WTC11 (cell line): Measurements from ENCODE around the gene CAB39. TPM values are rescaled to one million over a fixed set of nuclear protein-coding genes. Genes with fewer than 3 reads are reported as not detected.

Experiments used
- ATAC-seq: fragments of 200-7000 bp; cut with Tn5 transposase; 2 replicates; pipeline ENCODE4 v1.10.0; 2021; ENCODE audit warnings: mild to moderate bottlenecking, moderate library complexity
- CTCF ChIA-PET: fragments of 300-600 bp; sonication (Branson Sonifier 250); formaldehyde crosslinking; loops from one replicate; lab custom pipeline; 2021; ENCODE audit warnings: antibody characterized with exemption; lab: Charles Lee
- POLR2A ChIA-PET: fragments of 350-600 bp; sonication (Branson Sonifier 250); formaldehyde crosslinking; loops from one replicate; lab custom pipeline; 2021; ENCODE audit warnings: antibody characterized with exemption; lab: Charles Lee
- DNase-seq: peaks from one replicate; pipeline ENCODE4 v3.0.0; 2021; ENCODE audit warnings: low spot score
- H3K27ac Mint-ChIP-seq: 2 replicates; pipeline ENCODE4 v1.8.0; 2021; ENCODE audit warnings: mixed read lengths
- H3K27me3 Mint-ChIP-seq: 2 replicates; pipeline ENCODE4 v1.8.0; 2021; ENCODE audit warnings: low read depth, mild to moderate bottlenecking, moderate library complexity, mixed read lengths
- H3K36me3 Mint-ChIP-seq: 2 replicates; pipeline ENCODE4 v1.8.0; 2021; ENCODE audit warnings: mixed read lengths
- H3K4me1 Mint-ChIP-seq: 2 replicates; pipeline ENCODE4 v1.8.0; 2022; ENCODE audit warnings: mixed read lengths
- H3K4me3 Mint-ChIP-seq: 2 replicates; pipeline ENCODE4 v1.8.0; 2021; ENCODE audit warnings: mild to moderate bottlenecking, moderate library complexity, mixed read lengths
- H3K9me3 Mint-ChIP-seq: 2 replicates; pipeline ENCODE4 v1.8.0; 2021; ENCODE audit warnings: mixed read lengths
- CREM ChIP-seq: sonication (generic); formaldehyde crosslinking; IDR thresholded peaks from 2 replicates; pipeline ENCODE4 v1.8.1; 2022; ENCODE audit warnings: mild to moderate bottlenecking, missing genetic modification reagents, moderate library complexity
- ESRRA ChIP-seq: sonication (generic); formaldehyde crosslinking; IDR thresholded peaks from 2 replicates; pipeline ENCODE4 v1.8.1; 2022; ENCODE audit warnings: mild to moderate bottlenecking, missing genetic modification reagents, borderline replicate concordance
- HMGA2 ChIP-seq: fragments of 250-450 bp; sonication (Bioruptor Pico); IDR thresholded peaks from 2 replicates; pipeline ENCODE4 v1.4.0; 2021; ENCODE audit warnings: mild to moderate bottlenecking, moderate library complexity
- NFATC4 ChIP-seq: fragments of 250-450 bp; sonication (Bioruptor Pico); IDR thresholded peaks from 2 replicates; pipeline ENCODE4 v1.9.0; 2021; ENCODE audit warnings: mild to moderate bottlenecking
- NFE2L1 ChIP-seq: sonication (generic); formaldehyde crosslinking; IDR thresholded peaks from 2 replicates; pipeline ENCODE4 v1.8.1; 2023; ENCODE audit warnings: missing genetic modification reagents
- NR1H2 ChIP-seq: sonication (generic); formaldehyde crosslinking; IDR thresholded peaks from 2 replicates; pipeline ENCODE4 v1.9.0; 2021; ENCODE audit warnings: mild to moderate bottlenecking, moderate library complexity, missing genetic modification reagents
- NR2C2 ChIP-seq: sonication (generic); formaldehyde crosslinking; IDR thresholded peaks from 2 replicates; pipeline ENCODE4 v1.8.0; 2022; ENCODE audit warnings: mild to moderate bottlenecking, missing genetic modification reagents
- SMAD3 ChIP-seq: sonication (generic); formaldehyde crosslinking; IDR thresholded peaks from 2 replicates; pipeline ENCODE4 v1.8.0; 2022; ENCODE audit warnings: missing genetic modification reagents, mild to moderate bottlenecking, borderline replicate concordance
- SMAD4 ChIP-seq: sonication (generic); formaldehyde crosslinking; IDR thresholded peaks from 2 replicates; pipeline ENCODE4 v1.8.0; 2022; ENCODE audit warnings: mild to moderate bottlenecking, missing genetic modification reagents
- TCF7 ChIP-seq: sonication (generic); formaldehyde crosslinking; IDR thresholded peaks from 2 replicates; pipeline ENCODE4 v1.8.0; 2022; ENCODE audit warnings: mild to moderate bottlenecking, low read depth, missing genetic modification reagents, moderate library complexity
- ZNF121 ChIP-seq: sonication (generic); formaldehyde crosslinking; IDR thresholded peaks from 2 replicates; pipeline ENCODE4 v1.8.0; 2023; ENCODE audit warnings: missing genetic modification reagents
- total RNA-seq: library from RNA; stranded (reverse); gene quantifications from 3 replicates; pipeline ENCODE4 v1.2.3, GENCODE V29; 2021
- TF ChIP-seq, protein P1 (sequence below): sonication (generic); formaldehyde crosslinking; IDR thresholded peaks from 2 replicates; pipeline ENCODE4 v1.8.1; 2023; ENCODE audit warnings: mild to moderate bottlenecking, missing genetic modification reagents, borderline replicate concordance
- TF ChIP-seq, protein P2 (sequence below): sonication (generic); formaldehyde crosslinking; IDR thresholded peaks from 2 replicates; pipeline ENCODE4 v1.8.0; 2022; ENCODE audit warnings: mild to moderate bottlenecking, missing genetic modification reagents
- TF ChIP-seq, protein P3 (sequence below): sonication (generic); formaldehyde crosslinking; IDR thresholded peaks from 2 replicates; pipeline ENCODE4 v1.8.1; 2022; ENCODE audit warnings: mild to moderate bottlenecking, missing genetic modification reagents, moderate library complexity, borderline replicate concordance
- TF ChIP-seq, protein P4 (sequence below): fragments of 250-450 bp; sonication (Bioruptor Pico); conservative IDR thresholded peaks from 2 replicates; pipeline ENCODE4 v1.9.0; 2021; ENCODE audit warnings: mild to moderate bottlenecking
- TF ChIP-seq, protein P5 (sequence below): sonication (generic); formaldehyde crosslinking; conservative IDR thresholded peaks from 2 replicates; pipeline ENCODE4 v1.8.1; 2022; ENCODE audit warnings: mild to moderate bottlenecking, missing genetic modification reagents

The CAB39 gene
- total RNA-seq, 1 experiment from 2014 or later, result 36.9 TPM

DNA sequence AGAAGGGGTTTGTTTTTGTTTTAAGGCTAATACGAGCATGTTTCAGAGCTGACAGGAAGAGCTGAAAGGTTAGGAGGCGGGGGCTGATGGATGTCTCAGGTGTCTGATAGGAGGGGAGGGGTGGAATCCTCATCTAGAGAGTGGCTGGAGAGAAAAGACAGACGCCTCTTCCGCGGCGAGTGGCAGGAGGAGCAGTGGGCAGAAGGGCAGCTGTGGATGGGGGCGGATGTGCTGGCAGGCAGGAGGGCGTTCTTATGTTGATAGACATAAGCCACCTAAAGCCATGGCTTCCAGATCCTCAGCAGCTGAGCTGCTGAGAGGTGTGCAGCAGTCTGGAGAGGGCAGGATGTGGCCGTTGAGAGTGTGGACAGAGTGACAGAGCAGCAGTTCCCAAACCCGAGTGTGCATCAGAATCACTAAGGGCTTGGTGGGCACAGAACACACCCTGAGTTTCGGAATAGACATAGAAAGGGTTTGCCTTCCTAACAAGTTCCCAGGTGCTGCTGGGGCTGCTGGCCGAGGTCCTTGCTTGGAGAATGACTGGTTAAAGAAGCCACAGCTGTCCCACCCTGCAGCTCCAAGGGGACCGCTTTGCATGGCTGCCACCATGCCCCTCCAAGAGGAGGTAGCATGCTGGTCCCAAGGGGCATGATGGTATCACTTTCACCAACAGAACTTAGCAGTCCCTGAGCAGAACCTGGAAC is 149.1 kb downstream of the CAB39 start (continued):
- TF ChIP-seq CREM (CRISPR knock-in tag) (no peak), HMGA2 (CRISPR knock-in tag) (no peak), NFATC4 (no peak), ZNF121 (peak; percentile 74; the same call in 1 of the 2 replicates), TCF7 (CRISPR knock-in tag) (no peak), ESRRA (CRISPR knock-in tag) (no peak), SMAD3 (CRISPR knock-in tag) (no peak), NR1H2 (CRISPR knock-in tag) (no peak), SMAD4 (CRISPR knock-in tag) (no peak)
- TF ChIP-seq, protein P1, sequence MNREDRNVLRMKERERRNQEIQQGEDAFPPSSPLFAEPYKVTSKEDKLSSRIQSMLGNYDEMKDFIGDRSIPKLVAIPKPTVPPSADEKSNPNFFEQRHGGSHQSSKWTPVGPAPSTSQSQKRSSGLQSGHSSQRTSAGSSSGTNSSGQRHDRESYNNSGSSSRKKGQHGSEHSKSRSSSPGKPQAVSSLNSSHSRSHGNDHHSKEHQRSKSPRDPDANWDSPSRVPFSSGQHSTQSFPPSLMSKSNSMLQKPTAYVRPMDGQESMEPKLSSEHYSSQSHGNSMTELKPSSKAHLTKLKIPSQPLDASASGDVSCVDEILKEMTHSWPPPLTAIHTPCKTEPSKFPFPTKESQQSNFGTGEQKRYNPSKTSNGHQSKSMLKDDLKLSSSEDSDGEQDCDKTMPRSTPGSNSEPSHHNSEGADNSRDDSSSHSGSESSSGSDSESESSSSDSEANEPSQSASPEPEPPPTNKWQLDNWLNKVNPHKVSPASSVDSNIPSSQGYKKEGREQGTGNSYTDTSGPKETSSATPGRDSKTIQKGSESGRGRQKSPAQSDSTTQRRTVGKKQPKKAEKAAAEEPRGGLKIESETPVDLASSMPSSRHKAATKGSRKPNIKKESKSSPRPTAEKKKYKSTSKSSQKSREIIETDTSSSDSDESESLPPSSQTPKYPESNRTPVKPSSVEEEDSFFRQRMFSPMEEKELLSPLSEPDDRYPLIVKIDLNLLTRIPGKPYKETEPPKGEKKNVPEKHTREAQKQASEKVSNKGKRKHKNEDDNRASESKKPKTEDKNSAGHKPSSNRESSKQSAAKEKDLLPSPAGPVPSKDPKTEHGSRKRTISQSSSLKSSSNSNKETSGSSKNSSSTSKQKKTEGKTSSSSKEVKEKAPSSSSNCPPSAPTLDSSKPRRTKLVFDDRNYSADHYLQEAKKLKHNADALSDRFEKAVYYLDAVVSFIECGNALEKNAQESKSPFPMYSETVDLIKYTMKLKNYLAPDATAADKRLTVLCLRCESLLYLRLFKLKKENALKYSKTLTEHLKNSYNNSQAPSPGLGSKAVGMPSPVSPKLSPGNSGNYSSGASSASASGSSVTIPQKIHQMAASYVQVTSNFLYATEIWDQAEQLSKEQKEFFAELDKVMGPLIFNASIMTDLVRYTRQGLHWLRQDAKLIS (CRISPR knock-in tag), result no peak
- TF ChIP-seq, protein P2, sequence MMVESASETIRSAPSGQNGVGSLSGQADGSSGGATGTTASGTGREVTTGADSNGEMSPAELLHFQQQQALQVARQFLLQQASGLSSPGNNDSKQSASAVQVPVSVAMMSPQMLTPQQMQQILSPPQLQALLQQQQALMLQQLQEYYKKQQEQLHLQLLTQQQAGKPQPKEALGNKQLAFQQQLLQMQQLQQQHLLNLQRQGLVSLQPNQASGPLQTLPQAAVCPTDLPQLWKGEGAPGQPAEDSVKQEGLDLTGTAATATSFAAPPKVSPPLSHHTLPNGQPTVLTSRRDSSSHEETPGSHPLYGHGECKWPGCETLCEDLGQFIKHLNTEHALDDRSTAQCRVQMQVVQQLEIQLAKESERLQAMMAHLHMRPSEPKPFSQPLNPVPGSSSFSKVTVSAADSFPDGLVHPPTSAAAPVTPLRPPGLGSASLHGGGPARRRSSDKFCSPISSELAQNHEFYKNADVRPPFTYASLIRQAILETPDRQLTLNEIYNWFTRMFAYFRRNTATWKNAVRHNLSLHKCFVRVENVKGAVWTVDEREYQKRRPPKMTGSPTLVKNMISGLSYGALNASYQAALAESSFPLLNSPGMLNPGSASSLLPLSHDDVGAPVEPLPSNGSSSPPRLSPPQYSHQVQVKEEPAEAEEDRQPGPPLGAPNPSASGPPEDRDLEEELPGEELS (CRISPR knock-in tag), result no peak
- TF ChIP-seq, protein P3, sequence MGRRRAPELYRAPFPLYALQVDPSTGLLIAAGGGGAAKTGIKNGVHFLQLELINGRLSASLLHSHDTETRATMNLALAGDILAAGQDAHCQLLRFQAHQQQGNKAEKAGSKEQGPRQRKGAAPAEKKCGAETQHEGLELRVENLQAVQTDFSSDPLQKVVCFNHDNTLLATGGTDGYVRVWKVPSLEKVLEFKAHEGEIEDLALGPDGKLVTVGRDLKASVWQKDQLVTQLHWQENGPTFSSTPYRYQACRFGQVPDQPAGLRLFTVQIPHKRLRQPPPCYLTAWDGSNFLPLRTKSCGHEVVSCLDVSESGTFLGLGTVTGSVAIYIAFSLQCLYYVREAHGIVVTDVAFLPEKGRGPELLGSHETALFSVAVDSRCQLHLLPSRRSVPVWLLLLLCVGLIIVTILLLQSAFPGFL (CRISPR knock-in tag), result no peak
- TF ChIP-seq, protein P4, sequence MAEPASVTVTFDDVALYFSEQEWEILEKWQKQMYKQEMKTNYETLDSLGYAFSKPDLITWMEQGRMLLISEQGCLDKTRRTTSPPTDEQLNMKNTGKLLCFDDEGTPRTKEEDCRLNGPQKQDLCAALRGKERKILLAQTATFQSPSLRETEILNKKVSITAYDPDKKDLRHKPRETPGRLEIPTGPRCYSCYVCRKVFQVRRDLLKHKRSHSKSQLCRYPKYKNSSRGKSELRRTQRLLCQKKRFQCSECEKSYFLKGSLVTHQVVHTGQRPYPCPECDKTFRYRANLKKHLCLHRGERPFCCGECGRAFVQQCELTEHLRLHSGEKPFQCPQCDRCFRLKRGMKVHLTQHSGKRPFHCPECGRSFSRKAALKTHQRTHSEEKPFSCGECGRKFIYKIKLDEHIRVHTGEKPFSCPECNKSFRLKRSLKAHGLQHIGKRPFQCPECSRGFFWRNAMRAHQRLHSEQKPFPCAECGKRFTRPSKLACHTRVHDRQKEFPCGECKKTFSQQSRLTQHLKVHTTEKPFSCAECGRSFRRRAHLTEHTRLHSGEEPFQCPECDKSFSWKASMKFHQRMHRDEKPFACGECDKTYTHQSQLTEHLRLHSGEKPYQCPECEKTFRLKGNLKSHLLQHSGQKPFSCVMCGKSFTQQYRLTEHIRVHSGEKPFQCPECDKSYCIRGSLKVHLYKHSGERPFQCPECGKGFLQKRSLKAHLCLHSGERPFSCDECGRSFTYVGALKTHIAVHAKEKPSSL (CRISPR knock-in tag), result no peak
- TF ChIP-seq, protein P5, sequence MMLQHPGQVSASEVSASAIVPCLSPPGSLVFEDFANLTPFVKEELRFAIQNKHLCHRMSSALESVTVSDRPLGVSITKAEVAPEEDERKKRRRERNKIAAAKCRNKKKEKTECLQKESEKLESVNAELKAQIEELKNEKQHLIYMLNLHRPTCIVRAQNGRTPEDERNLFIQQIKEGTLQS (CRISPR knock-in tag), result no peak

DNA sequence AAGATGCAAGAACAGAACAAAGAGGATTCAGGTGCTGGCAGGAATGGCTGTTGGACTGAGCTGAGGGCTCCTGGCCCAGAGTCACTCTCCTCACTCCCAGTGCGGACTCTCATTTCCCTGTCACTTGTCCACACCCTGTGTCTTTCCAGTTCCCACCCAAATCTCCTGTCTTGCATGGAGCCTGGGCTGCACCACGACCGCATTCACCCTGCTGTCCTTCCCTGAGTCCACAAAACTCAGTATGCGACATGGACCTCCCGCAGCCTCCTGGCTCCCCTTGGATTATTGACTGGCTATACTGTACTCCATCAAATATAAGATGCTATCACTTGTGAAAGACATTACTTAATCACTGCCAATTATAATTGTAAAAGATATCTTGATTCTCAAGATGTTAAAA is 149.7 kb downstream of the CAB39 start:
- Mint-ChIP-seq H3K36me3 (no peaks in the 10 kb centered on the region), H3K27me3 (no peaks in the 10 kb centered on the region; the same call in 1 of the 2 replicates), H3K4me1 (peaks cover 48% of the 10 kb centered on the region), H3K9me3 (peaks cover 7% of the 10 kb centered on the region; the same call in 1 of the 2 replicates), H3K27ac (no peak overlapping the region), H3K4me3 (no peak overlapping the region)
- ATAC-seq (no peak), DNase-seq (no peak)
- CTCF ChIA-PET, result interaction anchor here (1.0 to 2.6 kb wide), 6 partner anchors 9 to 191 kb away, joined by 3 to 29 read pairs (median 7); no protein-coding TSS in a partner anchor
- no peak for TF ChIP-seq NR2C2
- no peak for TF ChIP-seq NFE2L1 (CRISPR knock-in tag)
- TF ChIP-seq, all 79 proteins: peak for 0
- POLR2A ChIA-PET, result no interaction called here
